ENCODE results near the gene KIF1A. TPM values are rescaled to one million over a fixed set of nuclear protein-coding genes. Genes with fewer than 3 reads are reported as not detected.

Gene KIF1A
- total and polyA plus RNA-seq, 10 of the 15 experiments (the other 5 are each of a cell fraction or from before 2014, with no cell fraction given): 0.04 to 0.95 (median 0.06) TPM; not detected in 5

GRCh38 chr2:240777456-240778212 is 42.4 kb downstream of the KIF1A start (continued):
- TF ChIP-seq MYC (IDR thresholded peaks at IDR 0.05; ENCODE audit: insufficient read depth, insufficient read length, insufficient replicate concordance, low read length, severe bottlenecking) (no peak), ZNF274 (IDR thresholded peaks at IDR 0.05; ENCODE audit: insufficient read depth, insufficient read length) (no peak), CTCF (IDR thresholded peaks at IDR 0.05 in 2 of 3, conservative IDR thresholded peaks at IDR 0.05 in 1 of 3; ENCODE audit: control insufficient read depth in 2 of 3, extremely low read depth in 1 of 3, insufficient read depth in 1 of 3, low read depth in 3 of 3, low read length in 3 of 3) (no peak), MAX (IDR thresholded peaks at IDR 0.05; ENCODE audit: low read depth, low read length) (no peak), SIX5 (IDR thresholded peaks at IDR 0.05; ENCODE audit: low read depth, low read length, severe bottlenecking) (no peak), NR2C1 (IDR thresholded peaks at IDR 0.05) (no peak)

- no peak for ATAC-seq
- no peaks in the 10 kb centered on the region for H3K27me3 ChIP-seq (replicated peaks in 1 of 2; ENCODE audit: control insufficient read depth in 2 of 2, insufficient read depth in 2 of 2, low read length in 1 of 2)
- no peaks in the 10 kb centered on the region for H3K36me3 ChIP-seq (ENCODE audit: control insufficient read depth in 2 of 2, insufficient read depth in 2 of 2, low read length in 1 of 2)
- no peak overlapping the region for H3K4me2 ChIP-seq (ENCODE audit: control insufficient read depth, insufficient read depth)
- no peak overlapping the region for H3K27ac ChIP-seq (ENCODE audit: control insufficient read depth, insufficient read depth)
- POLR2A ChIA-PET: no interaction called here
- H3K9me3 ChIP-seq (replicated peaks; ENCODE audit: control insufficient read depth, insufficient read depth, low read length): no peaks in the 10 kb centered on the region
- CTCF ChIA-PET: no interaction called here
- no peak overlapping the region for H3K4me3 ChIP-seq
- intact Hi-C loops (cut with micrococcal nuclease; ENCODE audit: unreplicated experiment) (no loop called here), in situ Hi-C loops (cut with MboI) (no loop called here)
- no peaks in the 10 kb centered on the region for H3K4me1 ChIP-seq (ENCODE audit: control insufficient read depth, insufficient read depth, low read length)
- no peaks in the 10 kb centered on the region for H3K79me2 ChIP-seq (ENCODE audit: control insufficient read depth, insufficient read depth, low read length)
- no peak for DNase-seq (ENCODE audit: low read depth, low spot score)
- BruUV-seq (replicated peaks): no TSS peak
- H4K20me1 ChIP-seq (ENCODE audit: control insufficient read depth, insufficient read depth): no peaks in the 10 kb centered on the region
- RAD21 ChIA-PET (ENCODE audit: unreplicated experiment): no interaction called here
- H2AFZ ChIP-seq (ENCODE audit: control insufficient read depth, low read depth, low read length): no peak overlapping the region
- 19% methylated on average over 8 of the region's 8 CpGs for WGBS (ENCODE audit: insufficient coverage, insufficient replicate concordance, low lambda C conversion rate, missing lambda C conversion rate)
- FAIRE-seq: no peak
- TF ChIP-seq CHD4 (IDR thresholded peaks at IDR 0.05): no peak
- no peak for TF ChIP-seq CEBPB (IDR thresholded peaks at IDR 0.05; ENCODE audit: borderline replicate concordance in 1 of 2, low read depth in 2 of 2, low read length in 2 of 2)
- TF ChIP-seq USF2 (IDR thresholded peaks at IDR 0.05; ENCODE audit: borderline replicate concordance, low read depth, low read length): no peak
- no peak for TF ChIP-seq CBX3 (IDR thresholded peaks at IDR 0.05; ENCODE audit: borderline replicate concordance, low read depth)
- no peak for TF ChIP-seq SIX5 (IDR thresholded peaks at IDR 0.05; ENCODE audit: low read depth, low read length, severe bottlenecking)
- no peak for TF ChIP-seq CBX5 (IDR thresholded peaks at IDR 0.05; ENCODE audit: low read depth)
- no peak for TF ChIP-seq ZNF622 (IDR thresholded peaks at IDR 0.05)
- no peak for TF ChIP-seq ZNF24 (IDR thresholded peaks at IDR 0.05)
- no peak for TF ChIP-seq KAT2A (conservative IDR thresholded peaks at IDR 0.05; ENCODE audit: control insufficient read depth, low read depth, low read length)
- TF ChIP-seq IRF3 (IDR thresholded peaks at IDR 0.05): no peak
- H3K9ac ChIP-seq (ENCODE audit: control insufficient read depth, insufficient read depth, low read length): no peak overlapping the region
- SMC1A ChIA-PET (ENCODE audit: uncharacterized antibody, unreplicated experiment): no interaction called here
Measured at GRCh38 chr2:240775905-240776304, 44.1 kb downstream of the KIF1A start.
